Stimulated activated naive CD8-positive, alpha-beta T cell treated with anti-CD3 and anti-CD28 coated beads, Interleukin-15, amount 100 ng/mL, for 72 hours (primary cell): ENCODE data around the gene RAP1GDS1.
"Not testable (repeated sequence)": the region's sequence is repeated elsewhere in the genome, so short reads cannot be mapped to it uniquely, and the experiment has no call there.

Source experiments
- ATAC-seq: fragments of 150-1000 bp; cut with Tn5 transposase; 2 replicates; pipeline ENCODE4 v1.10.0; 2021; ENCODE audit warnings: mild to moderate bottlenecking, moderate library complexity
- DNase-seq, 2 donors: peaks; one replicate each; pipeline ENCODE4 v3.0.0; 2021 to 2022
- H3K27ac Mint-ChIP-seq, 2 donors: one replicate each; pipeline ENCODE4 v1.8.0; 2022; ENCODE audit warnings: mild to moderate bottlenecking in 2 of 2, mixed read lengths in 2 of 2, moderate library complexity in 2 of 2
- H3K27me3 Mint-ChIP-seq: one replicate; pipeline ENCODE4 v1.8.0; 2022; ENCODE audit warnings: mixed read lengths
- H3K4me1 Mint-ChIP-seq: one replicate; pipeline ENCODE4 v1.8.0; 2022; ENCODE audit warnings: mild to moderate bottlenecking, mixed read lengths
- H3K4me3 Mint-ChIP-seq, 2 donors: one replicate each; pipeline ENCODE4 v1.8.0; 2022; ENCODE audit warnings: mild to moderate bottlenecking in 2 of 2, mixed read lengths in 2 of 2, moderate library complexity in 1 of 2
- H3K9me3 Mint-ChIP-seq, 2 donors: one replicate each; pipeline ENCODE4 v1.8.0; 2022; ENCODE audit warnings: mixed read lengths in 2 of 2

Gene RAP1GDS1

GRCh38 chr4:98467627-98468072 lies 206.5 kb downstream of the RAP1GDS1 start:
- Mint-ChIP-seq H3K27me3 (peaks cover 5% of the 10 kb centered on the region), H3K4me1 (peaks cover 32% of the 10 kb centered on the region), H3K9me3 (no peaks in the 10 kb centered on the region), H3K4me3 (peak overlapping the region; percentile 63 to 76), H3K27ac (peak overlapping the region in 1 of 2 donors; percentile 73)
- DNase-seq (peak; percentile 63 to 79), ATAC-seq (peak; percentile 91)

GRCh38 chr4:98468709-98469108 lies 207.5 kb downstream of the RAP1GDS1 start:
- Mint-ChIP-seq H3K27me3 (peaks cover 5% of the 10 kb centered on the region), H3K27ac (no peak overlapping the region), H3K4me1 (peaks cover 32% of the 10 kb centered on the region), H3K4me3 (no peak overlapping the region), H3K9me3 (no peaks in the 10 kb centered on the region)
- DNase-seq = no peak
- ATAC-seq = no peak

- peaks cover 5% of the 10 kb centered on the region for H3K27me3 Mint-ChIP-seq
- H3K9me3 Mint-ChIP-seq = no peaks in the 10 kb centered on the region
- DNase-seq = no peak
- no peak for ATAC-seq
- H3K4me1 Mint-ChIP-seq = peaks cover 32% of the 10 kb centered on the region
- no peak overlapping the region for H3K27ac Mint-ChIP-seq
- no peak overlapping the region for H3K4me3 Mint-ChIP-seq
These were observed 208.6 kb downstream of the RAP1GDS1 start for GRCh38 chr4:98469771-98470170.

GRCh38 chr4:98470366-98470765 lies 209.2 kb downstream of the RAP1GDS1 start:
- ATAC-seq (no peak), DNase-seq (no peak)
- Mint-ChIP-seq H3K4me3 (no peak overlapping the region), H3K27ac (peak overlapping the region in 1 of 2 donors; percentile 20), H3K27me3 (peaks cover 5% of the 10 kb centered on the region), H3K4me1 (peaks cover 28% of the 10 kb centered on the region), H3K9me3 (no peaks in the 10 kb centered on the region)

- Mint-ChIP-seq H3K4me1 (peaks cover 25% of the 10 kb centered on the region), H3K9me3 (no peaks in the 10 kb centered on the region), H3K27ac (no peak overlapping the region), H3K4me3 (no peak overlapping the region), H3K27me3 (peaks cover 5% of the 10 kb centered on the region)
- ATAC-seq = no peak
- no peak for DNase-seq
These were observed 209.6 kb downstream of the RAP1GDS1 start for GRCh38 chr4:98470831-98471230.

- no peak for DNase-seq
- Mint-ChIP-seq H3K27ac (no peak overlapping the region), H3K4me3 (no peak overlapping the region), H3K9me3 (no peaks in the 10 kb centered on the region), H3K27me3 (peaks cover 5% of the 10 kb centered on the region), H3K4me1 (peaks cover 14% of the 10 kb centered on the region)
- no peak for ATAC-seq
These were observed 211.9 kb downstream of the RAP1GDS1 start for GRCh38 chr4:98473046-98473445.

GRCh38 chr4:98474408-98474844 lies 213.2 kb downstream of the RAP1GDS1 start:
- DNase-seq (no peak), ATAC-seq (no peak)
- Mint-ChIP-seq H3K4me3 (no peak overlapping the region), H3K27ac (peak overlapping the region in 1 of 2 donors; percentile 59), H3K4me1 (peaks cover 16% of the 10 kb centered on the region), H3K9me3 (no peaks in the 10 kb centered on the region), H3K27me3 (no peaks in the 10 kb centered on the region)

GRCh38 chr4:98476891-98477290 lies 215.7 kb downstream of the RAP1GDS1 start:
- DNase-seq (no peak), ATAC-seq (no peak)
- Mint-ChIP-seq H3K4me3 (no peak overlapping the region), H3K27me3 (no peaks in the 10 kb centered on the region), H3K27ac (peak overlapping the region in 1 of 2 donors; percentile 19), H3K4me1 (peaks cover 24% of the 10 kb centered on the region), H3K9me3 (no peaks in the 10 kb centered on the region)

- H3K9me3 Mint-ChIP-seq = not testable (repeated sequence)
- peaks cover 51% of the 10 kb centered on the region for H3K4me1 Mint-ChIP-seq
These were observed 218.4 kb downstream of the RAP1GDS1 start for GRCh38 chr4:98479590-98479989.

GRCh38 chr4:98480535-98480934 lies 219.4 kb downstream of the RAP1GDS1 start:
- Mint-ChIP-seq H3K4me1 (peaks cover 60% of the 10 kb centered on the region), H3K4me3 (peak overlapping the region in 1 of 2 donors; percentile 32), H3K27ac (no peak overlapping the region), H3K9me3 (no peaks in the 10 kb centered on the region), H3K27me3 (no peaks in the 10 kb centered on the region)
- no peak for ATAC-seq
- no peak for DNase-seq

More at GRCh38 chr4:98479590-98479989, 218.4 kb downstream of the RAP1GDS1 start:
- peak in 1 of 2 donors; percentile 18 for DNase-seq
- peak overlapping the region in 1 of 2 donors; percentile 58 for H3K4me3 Mint-ChIP-seq
- H3K27ac Mint-ChIP-seq = peak overlapping the region in 1 of 2 donors; percentile 82
- not testable (repeated sequence) for ATAC-seq, H3K27me3 Mint-ChIP-seq

- Mint-ChIP-seq H3K9me3 (no peaks in the 10 kb centered on the region), H3K4me3 (no peak overlapping the region), H3K4me1 (peaks cover 66% of the 10 kb centered on the region), H3K27me3 (no peaks in the 10 kb centered on the region), H3K27ac (peak overlapping the region in 1 of 2 donors; percentile 22)
- DNase-seq (no peak), ATAC-seq (no peak)
These were observed 220.0 kb downstream of the RAP1GDS1 start for GRCh38 chr4:98481167-98481566.

- ATAC-seq (peak; percentile 8), DNase-seq (no peak)
- peak overlapping the region; percentile 80 to 81 for H3K4me3 Mint-ChIP-seq
- peak overlapping the region; percentile 98 to 99 for H3K27ac Mint-ChIP-seq
- no peaks in the 10 kb centered on the region for H3K9me3 Mint-ChIP-seq
- no peaks in the 10 kb centered on the region for H3K27me3 Mint-ChIP-seq
- H3K4me1 Mint-ChIP-seq = peaks cover 79% of the 10 kb centered on the region
These were observed 221.3 kb downstream of the RAP1GDS1 start for GRCh38 chr4:98482503-98482846.

- Mint-ChIP-seq H3K4me1 (peaks cover 79% of the 10 kb centered on the region), H3K27ac (peak overlapping the region; percentile 98 to 99), H3K27me3 (no peaks in the 10 kb centered on the region), H3K4me3 (peak overlapping the region; percentile 80 to 81), H3K9me3 (no peaks in the 10 kb centered on the region)
- ATAC-seq (peak; percentile 93), DNase-seq (peak; percentile 45 to 64)
These were observed 221.9 kb downstream of the RAP1GDS1 start for GRCh38 chr4:98482847-98483806.

- Mint-ChIP-seq H3K4me3 (peak overlapping the region in 1 of 2 donors; percentile 80), H3K4me1 (peaks cover 79% of the 10 kb centered on the region), H3K27ac (peak overlapping the region in 1 of 2 donors; percentile 75), H3K27me3 (no peaks in the 10 kb centered on the region), H3K9me3 (no peaks in the 10 kb centered on the region)
- DNase-seq = no peak
- no peak for ATAC-seq
These were observed 222.8 kb downstream of the RAP1GDS1 start for GRCh38 chr4:98484031-98484430.

- Mint-ChIP-seq H3K27ac (peak overlapping the region in 1 of 2 donors; percentile 36), H3K9me3 (no peaks in the 10 kb centered on the region), H3K27me3 (no peaks in the 10 kb centered on the region), H3K4me1 (peaks cover 64% of the 10 kb centered on the region), H3K4me3 (peak overlapping the region; percentile 6 to 12)
- no peak for DNase-seq
- no peak for ATAC-seq
These were observed 224.7 kb downstream of the RAP1GDS1 start for GRCh38 chr4:98485816-98486345.

- Mint-ChIP-seq H3K27me3 (no peaks in the 10 kb centered on the region), H3K27ac (no peak overlapping the region), H3K4me1 (peaks cover 44% of the 10 kb centered on the region), H3K4me3 (no peak overlapping the region), H3K9me3 (no peaks in the 10 kb centered on the region)
- no peak for DNase-seq
- ATAC-seq = no peak
These were observed 229.1 kb downstream of the RAP1GDS1 start for GRCh38 chr4:98490251-98490650.
